Neural progenitor cell (in vitro differentiated cells): ENCODE results near the gene RERE. TPM values are rescaled to one million over a fixed set of nuclear protein-coding genes. Genes with fewer than 3 reads are reported as not detected.

Source experiments
- DNase-seq: peaks from one replicate; pipeline ENCODE4 v3.0.0-alpha.2; 2016; ENCODE audit warnings: low spot score
- H2AFZ ChIP-seq: fragments of 200-600 bp; sonication (generic); replicated peaks from 2 replicates; pipeline ENCODE4 v1.6.1; 2016; ENCODE audit warnings: antibody characterized with exemption
- H3F3A ChIP-seq: fragments of 200-600 bp; sonication (generic); 2 replicates; pipeline ENCODE4 v1.6.1; 2016; ENCODE audit warnings: antibody characterized with exemption, low read depth
- H3K27ac ChIP-seq: fragments of 200-600 bp; sonication (generic); 2 replicates; pipeline ENCODE4 v1.5.1; 2016; ENCODE audit warnings: mild to moderate bottlenecking
- H3K27me3 ChIP-seq: fragments of 200-600 bp; sonication (generic); 2 replicates; pipeline ENCODE4 v1.6.1; 2016; ENCODE audit warnings: mild to moderate bottlenecking, moderate library complexity
- H3K36me3 ChIP-seq: fragments of 200-600 bp; sonication (generic); 2 replicates; pipeline ENCODE4 v1.5.1; 2016
- H3K4me1 ChIP-seq: fragments of 200-600 bp; sonication (generic); 2 replicates; pipeline ENCODE4 v1.6.1; 2016; ENCODE audit warnings: mixed run types
- H3K4me2 ChIP-seq: fragments of 200-600 bp; sonication (generic); 2 replicates; pipeline ENCODE4 v1.6.1; 2016
- H3K4me3 ChIP-seq: fragments of 200-600 bp; sonication (generic); 2 replicates; pipeline ENCODE4 v1.5.1; 2016
- H3K79me2 ChIP-seq: fragments of 200-600 bp; sonication (generic); 2 replicates; pipeline ENCODE4 v1.6.1; 2016; ENCODE audit warnings: low read depth
- H3K9ac ChIP-seq: fragments of 200-600 bp; sonication (generic); 2 replicates; pipeline ENCODE4 v1.6.1; 2016
- H3K9me3 ChIP-seq: fragments of 200-600 bp; sonication (generic); 2 replicates; pipeline ENCODE4 v1.5.1; 2016; ENCODE audit warnings: low read depth
- H4K20me1 ChIP-seq: fragments of 200-600 bp; sonication (generic); 2 replicates; pipeline ENCODE4 v1.6.1; 2016; ENCODE audit warnings: low read depth
- H3K27ac Mint-ChIP-seq: 3 replicates; pipeline ENCODE4 v1.8.0; 2021; ENCODE audit warnings: mixed read lengths
- H3K27me3 Mint-ChIP-seq: 2 replicates; pipeline ENCODE4 v1.8.0; 2022; ENCODE audit warnings: low read depth, mild to moderate bottlenecking, inconsistent platforms, moderate library complexity, mixed read lengths; ENCODE audit not compliant: insufficient read depth
- H3K36me3 Mint-ChIP-seq: 3 replicates; pipeline ENCODE4 v1.8.0; 2021; ENCODE audit warnings: mixed read lengths
- H3K4me1 Mint-ChIP-seq: 3 replicates; pipeline ENCODE4 v1.8.0; 2021; ENCODE audit warnings: mixed read lengths
- H3K4me3 Mint-ChIP-seq: 3 replicates; pipeline ENCODE4 v1.8.0; 2021; ENCODE audit warnings: mild to moderate bottlenecking, moderate library complexity, mixed read lengths
- H3K9me3 Mint-ChIP-seq: 3 replicates; pipeline ENCODE4 v1.8.0; 2020; ENCODE audit warnings: mixed read lengths
- CTCF ChIP-seq: fragments of 200-600 bp; sonication (generic); IDR thresholded peaks from 2 replicates; pipeline ENCODE4 v1.5.1; 2017; ENCODE audit warnings: antibody characterized with exemption, mild to moderate bottlenecking
- EZH2 ChIP-seq: fragments of 200-600 bp; sonication (generic); IDR thresholded peaks from 2 replicates; pipeline ENCODE4 v1.6.1; 2017; ENCODE audit warnings: antibody characterized with exemption, mild to moderate bottlenecking, moderate library complexity
- EZH2phosphoT487 ChIP-seq: fragments of 200-600 bp; sonication (generic); IDR thresholded peaks from 2 replicates; pipeline ENCODE4 v1.6.1; 2017; ENCODE audit warnings: antibody characterized with exemption
- total RNA-seq: library from RNA; depleted of rRNA; stranded (reverse); fragments of >200 nt; gene quantifications from 2 replicates; pipeline ENCODE4 v1.2.3, GENCODE V29; 2015; ENCODE audit warnings: low replicate concordance

The RERE gene
- total RNA-seq, 1 donor from 2014 or later: 29.8 TPM

GRCh38 chr1:8325771-8326170 is 491.7 kb downstream of the RERE start:
- Histone ChIP-seq H3F3A (no peaks in the 10 kb centered on the region), H3K4me3 (no peak overlapping the region), H3K27ac (no peak overlapping the region), H4K20me1 (no peaks in the 10 kb centered on the region), H3K9ac (no peak overlapping the region), H3K4me2 (no peak overlapping the region), H3K9me3 (no peaks in the 10 kb centered on the region), H3K27me3 (no peaks in the 10 kb centered on the region), H2AFZ (no peak overlapping the region), H3K36me3 (no peaks in the 10 kb centered on the region), H3K79me2 (no peaks in the 10 kb centered on the region), H3K4me1 (no peaks in the 10 kb centered on the region)
- no peak for DNase-seq
- Mint-ChIP-seq H3K4me1 (peaks cover 4% of the 10 kb centered on the region), H3K9me3 (peaks cover 3% of the 10 kb centered on the region), H3K27ac (no peak overlapping the region), H3K36me3 (peaks cover 2% of the 10 kb centered on the region), H3K4me3 (no peak overlapping the region), H3K27me3 (no peaks in the 10 kb centered on the region)
- TF ChIP-seq EZH2phosphoT487 (no peak), EZH2 (no peak), CTCF (no peak)

- Histone ChIP-seq H3F3A (no peaks in the 10 kb centered on the region), H3K36me3 (no peaks in the 10 kb centered on the region), H3K27me3 (peaks cover 9% of the 10 kb centered on the region), H3K9me3 (no peaks in the 10 kb centered on the region), H4K20me1 (no peaks in the 10 kb centered on the region), H3K27ac (no peak overlapping the region), H3K4me3 (no peak overlapping the region), H3K79me2 (no peaks in the 10 kb centered on the region), H2AFZ (no peak overlapping the region), H3K4me2 (no peak overlapping the region), H3K4me1 (no peaks in the 10 kb centered on the region), H3K9ac (no peak overlapping the region)
- no peak overlapping the region for H3K27ac Mint-ChIP-seq
- H3K9me3 Mint-ChIP-seq: peaks cover 3% of the 10 kb centered on the region
- DNase-seq: no peak
- no peak for TF ChIP-seq EZH2
- TF ChIP-seq CTCF: no peak
- TF ChIP-seq EZH2phosphoT487: no peak
- H3K4me3 Mint-ChIP-seq: no peak overlapping the region
- peaks cover 2% of the 10 kb centered on the region for H3K36me3 Mint-ChIP-seq
- peaks cover 6% of the 10 kb centered on the region for H3K4me1 Mint-ChIP-seq
- H3K27me3 Mint-ChIP-seq: peaks cover 3% of the 10 kb centered on the region
Observed at GRCh38 chr1:8324176-8324810, 493.1 kb downstream of the RERE start.

DNA sequence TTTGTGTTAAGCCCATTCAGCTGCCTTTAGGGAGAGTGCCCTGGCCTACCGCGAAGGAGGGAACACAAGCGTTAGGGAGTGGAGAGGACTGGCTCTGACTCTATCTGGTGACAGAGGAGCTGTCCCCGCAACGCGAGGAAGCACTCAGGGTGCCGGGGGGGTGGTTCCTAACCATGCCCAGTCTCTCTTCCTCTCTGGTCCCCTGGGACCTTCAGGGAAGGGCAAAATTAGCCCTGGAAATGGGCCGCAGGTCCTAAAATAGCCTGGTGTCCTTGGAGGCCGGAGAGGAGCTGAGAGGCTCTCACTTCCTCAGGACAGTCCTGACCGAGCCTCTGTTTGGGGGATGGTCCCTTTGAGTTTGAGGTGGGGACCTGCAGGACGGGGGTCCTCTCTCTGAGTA is 493.7 kb downstream of the RERE start:
- Histone ChIP-seq H3K9ac (no peak overlapping the region), H3K9me3 (no peaks in the 10 kb centered on the region), H3F3A (no peaks in the 10 kb centered on the region), H2AFZ (no peak overlapping the region), H3K79me2 (no peaks in the 10 kb centered on the region), H3K4me2 (no peak overlapping the region), H4K20me1 (no peaks in the 10 kb centered on the region), H3K27ac (no peak overlapping the region), H3K4me3 (no peak overlapping the region), H3K36me3 (no peaks in the 10 kb centered on the region), H3K4me1 (no peaks in the 10 kb centered on the region), H3K27me3 (peaks cover 15% of the 10 kb centered on the region)
- Mint-ChIP-seq H3K4me1 (peaks cover 5% of the 10 kb centered on the region), H3K4me3 (no peak overlapping the region), H3K9me3 (peaks cover 3% of the 10 kb centered on the region), H3K27ac (no peak overlapping the region), H3K27me3 (peaks cover 5% of the 10 kb centered on the region), H3K36me3 (peaks cover under 1% of the 10 kb centered on the region)
- no peak for TF ChIP-seq EZH2
- TF ChIP-seq CTCF: no peak
- TF ChIP-seq EZH2phosphoT487: no peak
- DNase-seq: no peak
